ENCODE data around the gene NCBP3. TPM values are rescaled to one million over a fixed set of nuclear protein-coding genes. Genes with fewer than 3 reads are reported as not detected.
A peak's percentile ranks its signal among the peaks of the same experiment; 100 is the strongest.

Gene NCBP3
- total and polyA plus RNA-seq, 2 donors (not counting 3 experiments of a cell fraction or from before 2014, with no cell fraction given) = 18.2 to 51.1 TPM

- ChIA-PET POLR2A (no interaction called here), CTCF (interaction anchor here (1.1 to 4.2 kb wide), 2 partner anchors 23 to 83 kb away, joined by 3 to 20 read pairs; no protein-coding TSS in a partner anchor)
- no peak for DNase-seq (ENCODE audit: low read depth, low spot score)
- no peak for FAIRE-seq
- no peaks in the 10 kb centered on the region for H3K79me2 ChIP-seq (ENCODE audit: control insufficient read depth, insufficient read depth, low read length)
- peaks cover 10% of the 10 kb centered on the region for H3K4me1 ChIP-seq (ENCODE audit: control insufficient read depth, extremely low read depth, insufficient read depth, low read length)
- peaks cover 14 to 25% of the 10 kb centered on the region in 2 experiments for H3K36me3 ChIP-seq (ENCODE audit: control insufficient read depth in 2 of 2, extremely low read depth in 1 of 2, insufficient read depth in 2 of 2, low read length in 2 of 2)
- no peak overlapping the region for H3K4me2 ChIP-seq (ENCODE audit: insufficient read depth, low read length)
- H3K9me3 ChIP-seq (replicated peaks; ENCODE audit: control insufficient read depth, insufficient read depth, low read length) = no peaks in the 10 kb centered on the region
- intact Hi-C loops (cut with micrococcal nuclease) (loop anchor here (10.0 kb wide), 1 partner anchor 776 kb away; no protein-coding TSS in a partner anchor), dilution Hi-C loops (cut with MboI; ENCODE audit: extremely low pct_ligation_motif_present, low sequenced_read_pairs) (no loop called here)
- H3K27me3 ChIP-seq (ENCODE audit: control insufficient read depth in 2 of 2, insufficient read depth in 2 of 2, low read length in 2 of 2) = no peaks in the 10 kb centered on the region
- TF ChIP-seq EZH2 (IDR thresholded peaks at IDR 0.05; ENCODE audit: borderline replicate concordance, low read depth, low read length, severe bottlenecking) (no peak), GATA2 (IDR thresholded peaks at IDR 0.05; ENCODE audit: insufficient read depth, insufficient read length, low read depth, low read length) (no peak), FOS (IDR thresholded peaks at IDR 0.05; ENCODE audit: borderline replicate concordance, insufficient read depth, low read length) (no peak)
- TF ChIP-seq, protein P1, sequence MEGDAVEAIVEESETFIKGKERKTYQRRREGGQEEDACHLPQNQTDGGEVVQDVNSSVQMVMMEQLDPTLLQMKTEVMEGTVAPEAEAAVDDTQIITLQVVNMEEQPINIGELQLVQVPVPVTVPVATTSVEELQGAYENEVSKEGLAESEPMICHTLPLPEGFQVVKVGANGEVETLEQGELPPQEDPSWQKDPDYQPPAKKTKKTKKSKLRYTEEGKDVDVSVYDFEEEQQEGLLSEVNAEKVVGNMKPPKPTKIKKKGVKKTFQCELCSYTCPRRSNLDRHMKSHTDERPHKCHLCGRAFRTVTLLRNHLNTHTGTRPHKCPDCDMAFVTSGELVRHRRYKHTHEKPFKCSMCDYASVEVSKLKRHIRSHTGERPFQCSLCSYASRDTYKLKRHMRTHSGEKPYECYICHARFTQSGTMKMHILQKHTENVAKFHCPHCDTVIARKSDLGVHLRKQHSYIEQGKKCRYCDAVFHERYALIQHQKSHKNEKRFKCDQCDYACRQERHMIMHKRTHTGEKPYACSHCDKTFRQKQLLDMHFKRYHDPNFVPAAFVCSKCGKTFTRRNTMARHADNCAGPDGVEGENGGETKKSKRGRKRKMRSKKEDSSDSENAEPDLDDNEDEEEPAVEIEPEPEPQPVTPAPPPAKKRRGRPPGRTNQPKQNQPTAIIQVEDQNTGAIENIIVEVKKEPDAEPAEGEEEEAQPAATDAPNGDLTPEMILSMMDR (IDR thresholded peaks at IDR 0.05; ENCODE audit: extremely low read depth in 1 of 2, insufficient read depth in 1 of 2, low read depth in 1 of 2, low read length in 2 of 2) = no peak
- no peak overlapping the region for H3K9ac ChIP-seq (replicated peaks; ENCODE audit: extremely low read depth, insufficient read depth, low read length)
- no peaks in the 10 kb centered on the region for H3K9me1 ChIP-seq (replicated peaks; ENCODE audit: control insufficient read depth, extremely low read depth, insufficient read depth, low read length)
- no peak overlapping the region for H3K4me3 ChIP-seq (replicated peaks in 1 of 3; ENCODE audit: insufficient read depth in 1 of 3, low read depth in 1 of 3, low read length in 3 of 3)
- no peak overlapping the region for H3K27ac ChIP-seq (ENCODE audit: insufficient read depth, low read depth, low read length)
- no peak overlapping the region for H2AFZ ChIP-seq (ENCODE audit: low read depth, low read length)
- BruUV-seq (replicated peaks) = no TSS peak
- no peaks in the 10 kb centered on the region for H4K20me1 ChIP-seq (replicated peaks; ENCODE audit: control insufficient read depth, extremely low read depth, insufficient read depth, low read length)
Observed at GRCh38 chr17:3821101-3821500, 24.9 kb downstream of the NCBP3 start.

GRCh38 chr17:3818786-3819185 is 27.3 kb downstream of the NCBP3 start:
- Histone ChIP-seq H3K9me1 (replicated peaks; ENCODE audit: control insufficient read depth, extremely low read depth, insufficient read depth, low read length) (no peaks in the 10 kb centered on the region), H4K20me1 (replicated peaks; ENCODE audit: control insufficient read depth, extremely low read depth, insufficient read depth, low read length) (no peaks in the 10 kb centered on the region), H3K9me3 (replicated peaks; ENCODE audit: control insufficient read depth, insufficient read depth, low read length) (no peaks in the 10 kb centered on the region), H3K27ac (ENCODE audit: insufficient read depth, low read depth, low read length) (peak overlapping the region; percentile 6), H3K79me2 (ENCODE audit: control insufficient read depth, insufficient read depth, low read length) (no peaks in the 10 kb centered on the region), H3K9ac (replicated peaks; ENCODE audit: extremely low read depth, insufficient read depth, low read length) (no peak overlapping the region), H3K36me3 (ENCODE audit: control insufficient read depth in 2 of 2, extremely low read depth in 1 of 2, insufficient read depth in 2 of 2, low read length in 2 of 2) (peaks cover 22 to 27% of the 10 kb centered on the region in 2 experiments), H3K4me3 (replicated peaks in 1 of 3; ENCODE audit: insufficient read depth in 1 of 3, low read depth in 1 of 3, low read length in 3 of 3) (no peak overlapping the region), H3K27me3 (ENCODE audit: control insufficient read depth in 2 of 2, insufficient read depth in 2 of 2, low read length in 2 of 2) (no peaks in the 10 kb centered on the region), H3K4me2 (ENCODE audit: insufficient read depth, low read length) (no peak overlapping the region), H3K4me1 (ENCODE audit: control insufficient read depth, extremely low read depth, insufficient read depth, low read length) (peaks cover 10% of the 10 kb centered on the region), H2AFZ (ENCODE audit: low read depth, low read length) (no peak overlapping the region)
- DNase-seq (ENCODE audit: low read depth, low spot score) (peak; percentile 88), FAIRE-seq (peak; percentile 93)
- POLR2A ChIA-PET = no interaction called here
- BruUV-seq (replicated peaks) = no TSS peak
- intact Hi-C loops (cut with micrococcal nuclease) (no loop called here), dilution Hi-C loops (cut with MboI; ENCODE audit: extremely low pct_ligation_motif_present, low sequenced_read_pairs) (no loop called here)
- CTCF ChIA-PET = interaction anchor here (1.0 to 1.3 kb wide), 2 partner anchors 25 to 81 kb away, joined by 3 to 19 read pairs; no protein-coding TSS in a partner anchor
- peak; percentile 27 for TF ChIP-seq FOS (IDR thresholded peaks at IDR 0.05; ENCODE audit: borderline replicate concordance, insufficient read depth, low read length)
- TF ChIP-seq JUN (IDR thresholded peaks at IDR 0.05; ENCODE audit: borderline replicate concordance, insufficient read depth, insufficient read length, low read depth) = peak; percentile 31
- TF ChIP-seq POLR2A (IDR thresholded peaks at IDR 0.05; ENCODE audit: low read depth, low read length) = no peak

Data from endothelial cell of umbilical vein (primary cell).